ENCODE measurements around the gene HES2. TPM values are rescaled to one million over a fixed set of nuclear protein-coding genes. Genes with fewer than 3 reads are reported as not detected.
A peak's percentile ranks its signal among the peaks of the same experiment; 100 is the strongest.
"Not testable (repeated sequence)": the region's sequence is repeated elsewhere in the genome, so short reads cannot be mapped to it uniquely, and the experiment has no call there.

HES2 gene
- total RNA-seq, 2 donors from 2014 or later = 2.2 to 13.4 TPM

DNA sequence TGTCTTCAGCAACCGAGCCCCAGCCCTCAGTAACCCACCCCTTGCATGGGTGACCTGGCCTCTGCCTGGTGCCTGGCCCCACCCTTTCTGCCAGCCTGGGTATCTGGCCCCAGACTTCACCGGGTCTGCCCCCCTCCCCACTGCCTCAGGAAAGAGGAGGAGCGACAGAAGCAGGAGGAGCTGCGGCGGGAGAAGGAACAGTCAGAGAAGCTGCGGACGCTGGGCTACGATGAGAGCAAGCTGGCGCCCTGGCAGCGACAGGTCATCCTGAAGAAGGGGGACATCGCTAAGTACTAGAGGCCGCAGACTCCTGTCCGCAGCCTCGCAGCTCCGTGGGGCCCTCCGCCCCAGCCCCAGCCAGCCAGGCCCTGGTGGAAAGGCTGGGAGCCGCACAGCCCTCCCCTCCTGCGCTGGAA is 40.1 kb upstream of the HES2 start:
- Histone ChIP-seq H3K27ac (no peak overlapping the region), H3K4me1 (replicated peaks) (no peaks in the 10 kb centered on the region), H3K27me3 (replicated peaks; ENCODE audit: insufficient read depth) (no peaks in the 10 kb centered on the region), H3K9me3 (no peaks in the 10 kb centered on the region), H3K36me3 (no peaks in the 10 kb centered on the region), H3K4me3 (no peak overlapping the region)
- no peak for DNase-seq (ENCODE audit: low spot score)
- 42% methylated on average over 16 of the region's 18 CpGs for WGBS
- intact Hi-C loops (cut with DNase I) = no loop called here
- TF ChIP-seq, protein P1, sequence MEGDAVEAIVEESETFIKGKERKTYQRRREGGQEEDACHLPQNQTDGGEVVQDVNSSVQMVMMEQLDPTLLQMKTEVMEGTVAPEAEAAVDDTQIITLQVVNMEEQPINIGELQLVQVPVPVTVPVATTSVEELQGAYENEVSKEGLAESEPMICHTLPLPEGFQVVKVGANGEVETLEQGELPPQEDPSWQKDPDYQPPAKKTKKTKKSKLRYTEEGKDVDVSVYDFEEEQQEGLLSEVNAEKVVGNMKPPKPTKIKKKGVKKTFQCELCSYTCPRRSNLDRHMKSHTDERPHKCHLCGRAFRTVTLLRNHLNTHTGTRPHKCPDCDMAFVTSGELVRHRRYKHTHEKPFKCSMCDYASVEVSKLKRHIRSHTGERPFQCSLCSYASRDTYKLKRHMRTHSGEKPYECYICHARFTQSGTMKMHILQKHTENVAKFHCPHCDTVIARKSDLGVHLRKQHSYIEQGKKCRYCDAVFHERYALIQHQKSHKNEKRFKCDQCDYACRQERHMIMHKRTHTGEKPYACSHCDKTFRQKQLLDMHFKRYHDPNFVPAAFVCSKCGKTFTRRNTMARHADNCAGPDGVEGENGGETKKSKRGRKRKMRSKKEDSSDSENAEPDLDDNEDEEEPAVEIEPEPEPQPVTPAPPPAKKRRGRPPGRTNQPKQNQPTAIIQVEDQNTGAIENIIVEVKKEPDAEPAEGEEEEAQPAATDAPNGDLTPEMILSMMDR (IDR thresholded peaks at IDR 0.05) = no peak
- TF ChIP-seq POLR2AphosphoS5 (IDR thresholded peaks at IDR 0.05) (no peak), POLR2A (IDR thresholded peaks at IDR 0.05) (no peak)

DNA sequence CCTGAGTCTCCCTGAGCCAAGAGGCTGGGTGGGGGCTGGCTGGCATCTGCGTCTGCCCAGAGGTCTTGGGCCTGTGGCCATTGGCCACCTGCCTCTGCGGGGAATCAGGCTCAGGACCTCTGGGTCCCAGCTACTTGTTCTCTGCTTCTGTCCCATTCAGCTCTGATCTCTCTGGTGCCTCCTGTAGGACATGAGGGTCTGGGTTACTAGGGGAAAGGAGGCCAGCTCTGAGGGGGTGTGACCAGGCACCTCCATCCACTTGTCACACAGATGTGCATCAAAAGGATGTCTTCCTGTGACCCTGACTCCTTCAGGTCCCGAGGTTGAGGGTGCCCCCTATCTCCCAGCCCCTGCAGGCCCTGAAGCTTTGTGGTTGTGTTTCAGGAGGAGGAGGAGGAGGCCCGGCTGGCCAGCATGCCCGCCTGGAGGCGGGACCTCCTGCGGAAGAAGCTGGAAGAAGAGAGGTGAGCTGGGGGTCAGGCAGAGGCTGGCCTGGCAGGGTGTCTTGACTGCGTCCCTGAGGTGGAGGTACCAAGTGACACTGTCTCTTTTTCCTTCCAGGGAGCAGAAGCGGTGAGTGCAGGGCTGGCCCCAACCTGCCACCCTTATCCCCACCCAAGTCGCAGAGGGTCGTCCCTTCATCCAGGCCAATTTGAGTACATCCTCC is 37.2 kb upstream of the HES2 start:
- H3K4me3 ChIP-seq = no peak overlapping the region
- H3K36me3 ChIP-seq = no peaks in the 10 kb centered on the region
- H3K4me1 ChIP-seq (replicated peaks) = no peaks in the 10 kb centered on the region
- TF ChIP-seq POLR2A (IDR thresholded peaks at IDR 0.05) (no peak), POLR2AphosphoS5 (IDR thresholded peaks at IDR 0.05) (no peak)
- TF ChIP-seq, protein P1 (IDR thresholded peaks at IDR 0.05) = no peak
- peaks cover 13% of the 10 kb centered on the region for H3K27me3 ChIP-seq (replicated peaks; ENCODE audit: insufficient read depth)
- intact Hi-C loops (cut with DNase I) = no loop called here
- WGBS = 85% methylated on average over 11 of the region's 11 CpGs
- DNase-seq (ENCODE audit: low spot score) = no peak
- no peaks in the 10 kb centered on the region for H3K9me3 ChIP-seq
- H3K27ac ChIP-seq = no peak overlapping the region

DNA sequence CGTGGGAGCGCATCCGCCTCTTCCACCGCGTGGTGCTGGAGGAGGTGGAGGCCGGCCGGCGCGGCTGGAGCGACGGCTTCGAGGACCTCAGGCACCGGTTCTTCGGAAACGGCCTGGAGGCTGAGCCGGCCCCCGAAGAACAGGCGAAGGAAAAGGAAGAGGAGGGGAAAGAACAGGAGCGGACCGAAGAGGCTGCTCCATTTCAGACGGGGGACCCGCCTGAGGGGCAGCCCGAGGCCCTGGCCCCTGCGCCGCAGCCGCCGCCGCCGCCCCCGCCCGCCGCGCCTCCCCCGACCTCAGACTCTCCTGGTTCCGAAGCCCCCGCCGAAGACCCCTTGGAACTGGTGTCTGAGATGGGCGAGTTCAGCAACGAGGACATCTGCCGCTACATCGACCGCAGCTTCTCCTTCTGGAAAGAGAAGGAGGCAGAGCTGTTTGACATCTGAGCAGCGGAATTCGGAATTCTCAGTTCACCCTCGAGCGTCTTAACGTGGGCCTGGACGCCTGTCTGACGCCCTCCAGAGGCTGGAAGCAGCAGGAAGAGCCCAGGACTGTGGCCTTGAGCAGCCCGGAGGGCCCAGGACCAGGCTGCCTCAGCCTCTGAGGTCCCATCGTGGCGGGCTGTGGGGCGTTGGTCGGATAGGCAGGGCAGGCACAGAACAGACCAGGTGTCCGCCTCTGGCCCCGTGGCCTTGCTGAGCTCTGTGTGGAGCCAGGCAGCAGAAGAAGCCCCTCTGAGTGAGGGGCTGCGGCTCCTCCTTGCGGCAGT is 36.2 kb upstream of the HES2 start:
- H3K4me1 ChIP-seq (replicated peaks); H3K4me3 ChIP-seq; H3K9me3 ChIP-seq; DNase-seq (ENCODE audit: low spot score); H3K27ac ChIP-seq; H3K36me3 ChIP-seq; intact Hi-C loops (cut with DNase I): not testable (repeated sequence)
- WGBS = 52% methylated on average over 40 of the region's 58 CpGs
- H3K27me3 ChIP-seq (replicated peaks; ENCODE audit: insufficient read depth) = peaks cover 16% of the 10 kb centered on the region

DNA sequence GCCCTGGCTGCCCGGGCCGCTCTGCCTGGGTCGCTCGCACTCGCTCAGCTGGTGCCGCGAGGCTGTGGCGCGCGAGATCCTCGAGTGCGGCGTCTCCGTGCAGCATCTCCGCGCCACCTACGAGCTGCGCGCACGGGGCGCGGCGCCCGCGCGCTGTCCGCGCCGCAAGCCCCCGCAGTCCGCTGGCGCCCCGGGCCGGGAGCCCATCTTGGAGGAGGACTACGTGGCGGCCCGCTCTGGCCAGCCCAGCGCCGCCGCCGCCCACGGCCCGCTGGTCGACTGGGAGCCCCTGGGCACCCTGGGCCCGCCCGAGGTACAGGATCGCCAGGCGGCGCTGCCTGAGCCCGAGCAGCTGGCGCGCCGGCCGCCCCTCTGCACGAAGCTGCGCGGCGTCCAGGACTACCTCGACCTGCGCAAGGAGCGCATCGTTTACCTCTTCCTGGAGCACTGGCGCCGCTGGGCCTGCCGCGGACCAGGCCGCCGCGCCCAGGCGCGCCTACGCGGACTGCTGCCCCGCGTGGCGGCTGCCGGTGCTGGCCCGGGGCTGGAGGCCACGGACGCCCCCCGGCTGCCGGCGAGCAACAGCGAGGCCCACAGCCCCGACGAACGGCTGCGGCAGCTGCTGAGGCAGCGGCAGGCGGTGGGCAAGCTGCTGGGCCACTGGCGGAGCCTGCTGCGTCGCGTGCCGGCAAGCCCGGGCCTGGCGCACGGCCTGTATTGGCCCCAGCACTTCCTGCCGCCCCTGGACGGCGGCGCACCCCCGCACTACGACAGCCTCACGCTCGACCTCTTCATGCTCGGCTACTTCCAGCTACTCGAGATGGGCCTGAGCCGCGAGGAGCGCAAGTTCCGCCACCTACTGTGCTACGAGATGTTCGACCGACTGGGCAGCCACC is 35.4 kb upstream of the HES2 start:
- Histone ChIP-seq H3K36me3 (no peaks in the 10 kb centered on the region), H3K4me1 (replicated peaks) (no peaks in the 10 kb centered on the region), H3K9me3 (no peaks in the 10 kb centered on the region), H3K27ac (no peak overlapping the region), H3K4me3 (no peak overlapping the region), H3K27me3 (replicated peaks; ENCODE audit: insufficient read depth) (peaks cover 16% of the 10 kb centered on the region)
- intact Hi-C loops (cut with DNase I) = no loop called here
- WGBS = 8% methylated on average over 71 of the region's 115 CpGs
- TF ChIP-seq, protein P1 (IDR thresholded peaks at IDR 0.05) = peak in 1 of 4 experiments; percentile 18
- no peak for TF ChIP-seq POLR2A (IDR thresholded peaks at IDR 0.05)
- DNase-seq (ENCODE audit: low spot score) = no peak

DNA sequence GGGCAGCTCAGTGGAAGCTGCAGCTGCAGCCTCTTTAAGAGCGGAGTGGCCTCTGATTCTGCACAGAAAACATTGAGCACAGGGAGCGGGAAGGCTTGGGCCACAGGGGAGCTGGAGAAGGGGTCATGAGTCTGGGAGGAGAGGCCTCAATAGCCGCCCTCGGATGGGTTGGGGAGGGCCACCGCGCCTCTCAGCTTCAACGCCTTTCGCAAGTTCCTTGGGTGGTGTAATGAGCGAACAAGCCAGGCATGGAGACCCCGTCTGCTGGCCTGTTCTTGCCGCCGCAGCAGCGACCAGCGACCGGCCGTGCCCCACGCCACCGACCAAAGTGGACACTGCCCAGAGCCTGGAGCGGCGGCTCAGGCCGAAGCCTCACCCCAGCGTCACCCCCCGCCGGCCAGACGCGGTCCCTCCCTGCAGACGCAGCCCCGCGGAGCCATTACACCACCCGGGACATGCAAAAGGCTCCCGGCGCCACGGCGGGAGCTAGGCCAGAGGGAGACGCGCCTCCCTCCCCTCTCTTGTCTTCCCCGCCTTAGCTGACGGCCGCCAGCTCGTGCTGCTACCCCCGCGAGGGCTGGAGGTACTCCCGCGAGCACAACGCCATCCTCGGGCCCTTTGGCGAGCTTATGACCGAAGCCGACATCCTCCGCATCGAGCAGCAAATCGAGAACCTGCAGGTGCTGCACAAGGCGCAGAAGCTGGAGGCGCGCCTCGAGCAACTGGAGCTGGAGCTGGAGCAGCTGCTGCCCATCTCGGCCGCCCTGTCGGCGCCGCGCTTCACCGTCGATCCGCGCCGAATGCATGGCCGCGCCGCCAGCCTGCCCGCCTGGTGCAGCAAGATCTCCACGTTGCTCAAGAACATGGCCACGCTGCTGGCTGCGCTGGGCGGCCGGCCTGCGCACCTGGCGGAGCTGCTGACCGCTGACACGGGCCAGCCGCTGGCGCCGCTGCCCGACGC is 34.5 kb upstream of the HES2 start:
- H3K27ac ChIP-seq; intact Hi-C loops (cut with DNase I); H3K9me3 ChIP-seq; H3K4me1 ChIP-seq (replicated peaks); H3K36me3 ChIP-seq; DNase-seq (ENCODE audit: low spot score); H3K4me3 ChIP-seq: not testable (repeated sequence)
- WGBS = 15% methylated on average over 64 of the region's 85 CpGs
- H3K27me3 ChIP-seq (replicated peaks; ENCODE audit: insufficient read depth) = peaks cover 16% of the 10 kb centered on the region

All from prostate gland (tissue), 2 donors.